ENCODE data around the gene SEC23IP.

The SEC23IP gene

GRCh38 chr10:119991816-119992215 is 99.3 kb downstream of the SEC23IP start:
- DNase-seq (ENCODE audit: extremely low spot score, insufficient read length, low read depth) = no peak
- FAIRE-seq = no peak
